Measurements from ENCODE around the gene KATNB1. TPM values are rescaled to one million over a fixed set of nuclear protein-coding genes. Genes with fewer than 3 reads are reported as not detected.
"Not testable (repeated sequence)": the region's sequence is repeated elsewhere in the genome, so short reads cannot be mapped to it uniquely, and the experiment has no call there.

The KATNB1 gene
- total RNA-seq, 1 experiment from 2014 or later = 54.3 TPM

GRCh38 chr16:57700781-57701551 lies 34.6 kb upstream of the KATNB1 start:
- no peak for DNase-seq (ENCODE audit: low read depth)

- no peak for DNase-seq (ENCODE audit: low read depth)
These were observed 33.7 kb upstream of the KATNB1 start for GRCh38 chr16:57701759-57702371.

DNA sequence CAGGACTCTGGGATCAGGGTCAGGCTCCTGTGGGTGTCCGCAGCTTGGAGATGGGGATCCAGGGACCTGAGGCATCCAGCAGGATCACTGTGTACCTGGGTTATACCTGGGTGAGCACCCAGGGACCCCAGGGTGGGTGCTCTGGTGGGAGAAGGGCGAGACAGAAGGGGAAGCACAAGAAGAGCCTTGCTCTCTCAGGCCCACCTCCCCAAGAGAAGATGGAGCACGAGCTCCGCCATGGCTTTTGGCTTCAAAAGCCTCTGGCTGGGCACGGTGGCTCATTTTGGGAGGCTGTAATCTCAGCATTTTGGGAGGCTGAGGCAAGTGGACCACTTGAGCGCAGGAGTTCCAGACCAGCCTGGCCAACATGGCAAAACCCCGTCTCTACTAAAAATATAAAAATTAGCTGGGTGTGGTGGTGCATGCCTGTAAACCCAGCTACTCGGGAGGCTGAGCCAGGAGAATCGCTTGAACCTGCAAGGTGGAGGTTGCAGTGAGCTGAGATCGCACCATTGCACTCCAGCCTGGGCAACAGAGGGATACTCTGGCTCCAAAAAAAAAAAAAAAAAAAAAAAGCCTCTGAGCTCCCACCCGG lies 32.1 kb upstream of the KATNB1 start:
- no peak for DNase-seq (ENCODE audit: low read depth)

DNA sequence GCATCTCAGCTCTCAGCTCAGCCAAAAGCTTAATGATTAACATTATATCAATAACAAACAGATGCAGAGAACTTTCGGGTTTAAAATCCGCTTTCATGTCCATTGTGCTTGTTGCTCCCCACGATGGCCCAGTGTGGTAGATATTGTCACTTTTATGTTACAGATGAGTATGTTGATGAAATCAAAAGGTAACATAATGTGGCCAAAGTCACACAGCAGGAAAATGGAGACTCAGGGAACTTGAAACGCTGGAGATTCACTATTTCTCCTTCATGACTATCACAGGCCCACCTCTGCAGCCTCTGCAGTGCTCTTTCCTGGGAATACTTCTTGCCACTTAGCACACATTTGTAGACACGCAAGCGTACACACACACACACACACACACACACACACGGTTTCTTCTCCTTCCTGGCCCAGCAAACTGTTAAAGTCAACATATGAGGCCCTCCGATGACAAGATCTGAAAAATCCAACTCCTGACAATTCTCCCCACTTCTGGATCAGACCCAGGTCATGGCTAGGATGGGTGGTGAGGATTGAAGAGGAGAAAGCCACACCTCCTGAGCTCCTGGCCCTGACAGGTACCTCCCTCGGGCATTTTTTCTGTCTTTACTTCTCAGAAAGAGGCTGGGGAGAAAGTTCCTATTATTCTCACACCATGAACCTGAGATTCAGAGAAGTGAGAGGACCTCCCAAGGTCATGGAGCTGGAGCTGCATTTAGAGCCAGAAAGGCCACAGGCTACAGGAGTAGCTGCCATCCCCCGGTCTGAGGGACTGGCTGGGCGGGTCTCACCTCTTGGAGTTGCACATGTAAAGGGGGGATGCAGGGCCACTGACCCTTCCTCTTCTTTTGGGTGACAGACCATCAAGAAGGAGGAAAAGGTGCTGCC lies 31.3 kb upstream of the KATNB1 start:
- no peak for DNase-seq (ENCODE audit: low read depth)

GRCh38 chr16:57704905-57705852 lies 30.4 kb upstream of the KATNB1 start:
- no peak for DNase-seq (ENCODE audit: low read depth)

DNA sequence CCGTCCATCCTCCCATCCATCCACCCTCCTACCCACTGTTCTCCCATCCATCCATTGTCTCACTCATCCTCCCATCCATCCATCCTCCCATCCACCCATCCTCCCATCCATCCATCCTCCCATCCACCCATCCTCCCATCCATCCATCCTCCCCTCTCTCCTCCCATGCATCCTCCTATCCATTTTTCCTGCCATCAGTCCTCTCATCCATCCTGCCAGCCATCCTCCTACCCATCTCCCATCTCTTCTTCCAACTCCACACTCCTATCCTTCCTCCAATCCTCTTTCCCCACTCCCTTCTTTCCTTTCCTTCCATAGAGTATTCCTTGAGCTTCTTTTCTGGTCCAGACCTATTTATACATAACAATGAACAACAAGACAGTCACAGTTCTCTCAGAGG lies 28.9 kb upstream of the KATNB1 start:
- DNase-seq (ENCODE audit: low read depth) = no peak

- no peak for DNase-seq (ENCODE audit: low read depth)
These were observed 28.2 kb upstream of the KATNB1 start for GRCh38 chr16:57707331-57707730.

DNA sequence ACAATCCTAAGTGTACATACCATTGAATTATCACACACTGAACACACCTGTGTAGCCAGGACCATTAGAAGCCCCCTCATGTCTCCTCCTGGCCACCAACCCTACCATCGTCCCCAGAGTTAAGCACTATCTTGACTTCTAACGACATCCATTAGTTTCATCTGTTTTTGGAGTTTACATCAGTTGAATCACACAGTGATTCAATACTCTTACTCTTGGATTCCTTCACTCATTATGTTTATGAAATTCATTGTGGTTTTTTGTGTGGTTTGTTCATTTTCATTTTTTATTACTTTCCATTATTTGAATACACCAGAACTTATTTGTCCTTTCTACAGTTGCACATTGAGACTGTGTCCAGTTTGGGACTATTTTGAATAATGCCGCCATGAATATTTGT lies 27.4 kb upstream of the KATNB1 start:
- no peak for DNase-seq (ENCODE audit: low read depth)

- no peak for DNase-seq (ENCODE audit: low read depth)
These were observed 25.9 kb upstream of the KATNB1 start for GRCh38 chr16:57709663-57710062.

GRCh38 chr16:57711346-57711745 lies 24.2 kb upstream of the KATNB1 start:
- no peak for DNase-seq (ENCODE audit: low read depth)

DNA sequence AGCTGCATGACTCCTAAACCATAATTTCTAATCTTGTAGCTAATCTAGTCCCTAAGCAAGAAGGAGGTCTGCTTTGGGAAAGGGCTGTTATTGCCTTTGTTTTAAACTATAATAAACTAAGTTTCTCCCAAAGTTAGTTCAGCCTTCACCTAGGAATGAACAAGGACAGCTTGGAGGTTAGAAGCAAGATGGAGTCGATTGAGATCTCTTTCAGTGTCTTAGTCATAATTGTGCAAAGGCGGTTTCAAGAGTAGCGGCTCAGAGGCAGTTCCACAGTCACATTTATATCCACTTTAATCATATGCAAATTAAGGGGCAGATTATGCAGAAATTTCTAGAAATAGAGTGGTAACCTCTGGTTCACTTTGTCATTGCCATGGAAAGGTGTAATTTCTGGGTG lies 23.6 kb upstream of the KATNB1 start:
- no peak for DNase-seq (ENCODE audit: low read depth)

DNA sequence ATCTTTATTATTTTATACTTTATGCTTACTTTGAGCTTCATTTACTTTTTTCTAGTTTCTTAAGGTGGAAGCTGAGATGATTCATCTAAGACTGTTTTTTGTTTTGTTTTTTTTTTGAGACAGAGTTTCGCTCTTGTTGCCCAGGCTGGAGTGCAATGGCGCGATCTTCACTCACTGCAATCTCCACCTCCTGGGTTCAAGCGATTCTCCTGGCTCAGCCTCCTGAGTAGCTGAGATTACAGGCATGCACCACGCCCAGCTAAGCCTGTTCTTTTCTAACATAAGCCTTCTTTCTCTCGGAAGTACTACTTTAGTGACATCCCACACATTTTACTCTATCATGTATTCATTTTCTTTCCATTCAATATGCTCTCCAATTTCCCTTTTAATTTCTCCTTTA lies 23.0 kb upstream of the KATNB1 start:
- not testable (repeated sequence) for DNase-seq (ENCODE audit: low read depth)

DNA sequence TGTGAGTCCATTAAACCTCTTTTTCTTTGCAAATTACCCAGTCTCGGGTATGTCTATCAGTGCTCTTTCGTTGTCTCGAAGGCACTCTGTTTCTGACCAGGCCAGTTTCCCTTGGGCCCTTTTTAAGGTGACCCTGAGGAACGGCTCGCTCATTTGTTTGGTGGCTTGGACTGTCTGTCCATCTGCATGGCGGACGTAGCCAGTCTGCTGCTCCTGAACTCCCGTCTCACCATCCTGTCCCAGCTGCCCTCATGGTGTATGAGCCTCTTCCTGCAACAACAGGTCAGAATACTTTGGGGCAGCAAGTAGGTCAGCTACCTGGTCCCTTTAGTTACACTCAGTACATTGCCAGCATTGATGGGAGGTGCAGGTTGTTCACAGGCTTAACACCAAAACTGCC lies 22.0 kb upstream of the KATNB1 start:
- no peak for DNase-seq (ENCODE audit: low read depth)

DNA sequence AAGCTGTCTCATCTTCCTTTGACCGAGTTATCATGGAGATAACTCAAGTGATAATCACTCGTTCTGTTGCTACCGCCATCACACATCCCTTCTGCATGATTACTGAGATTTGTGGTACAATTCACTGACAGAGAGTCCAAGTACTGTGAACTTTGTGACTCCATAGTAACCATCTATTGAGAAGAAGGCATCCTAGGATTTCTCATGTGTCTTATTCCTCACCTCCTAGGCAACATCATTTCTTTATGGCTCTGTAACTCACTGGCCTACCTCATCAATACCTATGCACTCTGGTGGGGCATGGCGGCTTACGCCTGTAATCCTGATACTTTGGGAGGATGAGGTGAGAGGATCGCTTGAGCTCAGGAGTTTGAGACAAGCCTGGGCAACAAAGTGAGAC lies 21.5 kb upstream of the KATNB1 start:
- DNase-seq (ENCODE audit: low read depth) = no peak

GRCh38 chr16:57720142-57720575 lies 15.4 kb upstream of the KATNB1 start:
- DNase-seq (ENCODE audit: low read depth) = peak; percentile 60

GRCh38 chr16:57721356-57722209 lies 14.0 kb upstream of the KATNB1 start:
- DNase-seq (ENCODE audit: low read depth) = no peak

DNA sequence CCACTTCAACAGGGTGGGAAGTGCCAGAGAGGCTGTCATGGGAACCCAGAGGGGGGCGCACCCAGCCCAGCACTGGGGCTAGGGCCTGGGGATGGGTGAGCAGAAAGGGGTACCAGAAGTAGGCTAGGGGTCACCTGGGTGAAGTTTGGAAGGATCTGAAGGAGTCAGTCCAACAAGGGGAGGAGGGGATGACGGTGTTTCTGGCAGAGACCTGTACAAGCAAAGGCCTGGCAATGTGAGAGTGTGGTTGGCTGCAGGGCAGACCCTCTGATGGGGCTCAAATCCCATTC lies 13.4 kb upstream of the KATNB1 start:
- no peak for DNase-seq (ENCODE audit: low read depth)

- no peak for DNase-seq (ENCODE audit: low read depth)
These were observed 12.9 kb upstream of the KATNB1 start for GRCh38 chr16:57722651-57723050.

GRCh38 chr16:57723170-57723569 lies 12.4 kb upstream of the KATNB1 start:
- no peak for DNase-seq (ENCODE audit: low read depth)

DNA sequence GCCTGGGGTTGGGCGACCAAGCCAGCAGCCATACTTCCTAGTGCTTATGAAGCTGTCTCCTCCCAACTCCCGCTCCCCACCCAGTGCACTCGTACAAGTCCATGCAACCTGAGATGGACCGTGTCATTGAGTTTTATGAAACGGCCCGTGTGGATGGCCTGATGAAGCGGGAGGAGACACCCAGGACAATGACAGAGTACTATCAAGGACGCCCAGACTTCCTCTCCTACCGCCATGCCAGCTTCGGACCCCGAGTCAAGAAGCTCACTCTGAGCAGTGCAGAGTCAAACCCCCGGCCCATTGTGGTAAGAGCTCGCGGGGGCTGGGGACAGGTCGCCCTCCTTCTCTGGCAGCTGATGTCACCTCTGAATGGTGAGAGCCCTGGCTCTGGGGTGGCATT lies 11.0 kb upstream of the KATNB1 start:
- no peak for DNase-seq (ENCODE audit: low read depth)
